Measurements from ENCODE around the gene VDAC1.
"Not testable (repeated sequence)": the region's sequence is repeated elsewhere in the genome, so short reads cannot be mapped to it uniquely, and the experiment has no call there.

The VDAC1 gene, protein sequence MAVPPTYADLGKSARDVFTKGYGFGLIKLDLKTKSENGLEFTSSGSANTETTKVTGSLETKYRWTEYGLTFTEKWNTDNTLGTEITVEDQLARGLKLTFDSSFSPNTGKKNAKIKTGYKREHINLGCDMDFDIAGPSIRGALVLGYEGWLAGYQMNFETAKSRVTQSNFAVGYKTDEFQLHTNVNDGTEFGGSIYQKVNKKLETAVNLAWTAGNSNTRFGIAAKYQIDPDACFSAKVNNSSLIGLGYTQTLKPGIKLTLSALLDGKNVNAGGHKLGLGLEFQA

DNA sequence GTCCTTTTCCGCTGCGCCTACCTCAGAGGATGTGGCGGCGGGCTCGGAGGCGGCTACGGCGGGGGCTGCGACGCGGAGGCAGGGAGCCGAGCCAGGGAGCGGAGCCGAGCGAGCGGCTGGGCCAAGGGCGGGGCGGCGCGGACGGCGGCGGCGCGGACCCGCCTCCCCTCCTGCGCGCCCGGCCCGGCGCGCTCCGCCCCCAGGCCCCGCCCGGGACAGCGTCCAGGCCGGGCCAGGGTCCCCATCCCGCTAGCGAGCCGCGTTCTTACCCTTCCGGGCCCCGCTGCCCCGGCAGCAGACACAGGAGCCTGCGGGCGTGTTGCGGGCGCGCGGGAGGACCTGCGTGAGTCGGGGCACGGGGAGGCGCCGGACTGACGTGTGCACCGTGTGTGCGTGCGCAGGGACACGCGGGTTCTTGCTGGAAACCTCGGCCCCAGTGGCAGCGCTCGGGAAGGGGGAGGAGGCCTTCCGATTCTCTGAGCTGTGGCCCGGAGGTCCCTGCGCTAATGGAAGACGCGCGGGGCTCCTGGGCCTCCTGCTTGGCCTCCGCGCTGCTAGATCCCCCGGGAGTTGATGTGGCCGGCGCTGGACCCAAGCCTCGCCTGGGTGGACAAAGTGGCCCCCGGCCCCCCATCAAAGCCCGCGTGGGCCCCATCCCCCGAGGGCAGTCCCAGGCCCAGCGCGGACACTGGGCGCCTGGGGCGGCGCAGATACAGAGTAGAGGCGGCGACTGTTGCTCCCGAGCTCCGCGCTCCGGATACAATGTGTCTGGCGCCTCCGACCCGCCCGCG is at the start of gene VDAC1:
Gene VDAC1 (minus strand): TSS at position 350 of the 791 bp plus-strand sequence. CDS start 11,963 bp downstream, outside the sequence.
- DNase-seq: peak; percentile 26

DNA sequence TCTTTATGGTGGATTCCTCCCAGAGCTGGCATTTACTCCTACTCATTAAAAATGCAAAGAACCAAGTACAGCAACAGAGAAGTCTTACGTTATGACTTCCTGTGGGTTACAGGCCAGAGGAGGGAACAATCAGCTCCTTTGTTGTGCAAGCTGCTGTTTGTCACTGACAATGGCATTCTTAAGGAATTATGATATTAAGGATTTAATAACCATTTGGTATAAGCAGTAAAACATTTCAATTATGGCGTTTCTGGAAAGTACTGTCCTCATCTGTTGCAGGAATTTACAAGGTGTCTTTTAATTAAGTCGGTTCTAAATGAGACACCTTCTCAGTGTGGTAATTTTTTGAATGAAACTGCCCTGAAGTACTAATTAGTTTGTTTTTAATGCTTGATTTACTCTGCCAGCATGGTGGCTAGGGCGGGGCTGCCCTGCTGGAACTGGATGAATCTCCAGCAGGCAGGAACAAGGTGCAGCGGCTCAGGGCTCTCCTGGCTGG is 49.1 kb upstream of the VDAC1 start:
- DNase-seq: no peak

DNA sequence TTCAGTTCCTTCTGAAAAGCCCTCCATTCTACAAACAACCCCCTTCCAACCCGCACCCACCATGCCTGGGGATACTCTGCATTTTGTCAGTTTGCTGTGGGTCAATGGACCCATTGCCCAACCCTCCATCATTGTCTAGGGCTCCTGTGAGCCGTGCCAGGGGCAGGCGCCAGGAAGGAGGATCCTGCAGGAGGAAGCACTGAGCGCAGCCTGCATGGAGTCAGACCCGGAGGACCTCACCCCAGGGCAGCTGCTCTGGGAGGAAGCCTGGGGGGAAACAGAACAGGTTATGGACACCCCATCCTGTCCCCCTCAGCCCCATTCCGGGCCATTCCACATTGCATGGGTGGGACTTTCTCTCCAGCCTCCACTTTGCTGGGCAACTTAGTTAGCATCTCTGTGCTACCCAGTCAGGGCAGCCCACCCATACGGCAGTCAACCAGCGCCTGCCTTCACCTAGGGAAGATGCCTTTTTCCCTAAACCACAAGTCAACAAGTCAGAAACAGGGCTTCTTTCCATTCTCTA is 48.6 kb upstream of the VDAC1 start:
- DNase-seq: no peak

DNA sequence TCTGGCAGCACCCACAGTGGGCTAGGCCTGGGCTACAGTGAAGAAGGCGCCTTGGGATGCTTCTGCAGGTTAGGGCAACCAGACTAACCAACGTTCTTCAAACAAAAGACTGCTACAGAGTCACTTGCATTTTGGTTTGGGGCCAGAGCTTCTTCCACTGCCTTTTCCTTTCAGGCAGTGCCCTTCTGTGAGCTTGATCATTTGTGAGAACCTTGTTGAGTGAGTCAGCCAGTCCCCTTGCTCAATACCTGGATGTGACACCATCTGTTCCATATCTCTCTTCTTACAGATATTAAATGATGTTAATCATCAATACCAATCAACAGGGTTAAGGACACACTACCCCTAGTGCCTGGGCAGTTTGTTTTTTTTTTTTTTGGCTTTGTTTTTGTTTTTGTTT is 46.5 kb upstream of the VDAC1 start:
- no peak for DNase-seq

DNA sequence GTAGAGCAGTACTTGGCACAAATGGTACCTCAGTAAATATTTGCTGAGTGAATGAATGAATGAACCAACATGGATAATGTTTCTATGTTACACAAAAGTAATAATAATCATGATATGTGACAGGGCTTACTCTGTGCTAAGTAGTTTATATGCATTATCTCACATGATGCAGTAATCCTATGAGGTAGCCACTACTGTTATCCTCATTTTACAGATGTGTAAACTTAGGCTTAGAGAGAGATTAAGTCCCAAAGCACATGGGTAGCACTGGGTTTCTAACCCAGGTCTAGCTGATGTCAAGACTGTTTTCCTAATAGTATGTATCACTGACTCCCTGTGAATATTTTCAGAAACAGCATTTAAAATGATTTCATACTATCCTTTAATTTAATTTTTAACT is 44.1 kb upstream of the VDAC1 start:
- no peak for DNase-seq

DNA sequence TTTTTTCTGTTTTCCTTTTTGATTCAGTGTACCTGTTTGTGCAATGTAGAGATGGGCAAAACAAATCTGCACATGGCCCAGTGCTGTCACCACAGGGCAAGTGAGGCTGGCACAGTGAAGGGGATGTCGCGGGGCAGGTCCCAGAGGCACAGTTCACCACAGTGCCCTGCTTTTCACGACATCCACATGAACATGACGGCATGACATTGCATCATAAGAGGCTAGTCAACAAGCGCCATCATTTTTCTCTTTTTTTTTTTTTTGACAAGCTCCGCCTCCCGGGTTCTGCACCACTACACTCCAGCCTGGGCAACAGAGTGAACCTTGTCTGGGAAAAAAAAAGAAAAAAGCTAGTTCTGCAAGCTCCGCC is 42.9 kb upstream of the VDAC1 start:
- no peak for DNase-seq

DNA sequence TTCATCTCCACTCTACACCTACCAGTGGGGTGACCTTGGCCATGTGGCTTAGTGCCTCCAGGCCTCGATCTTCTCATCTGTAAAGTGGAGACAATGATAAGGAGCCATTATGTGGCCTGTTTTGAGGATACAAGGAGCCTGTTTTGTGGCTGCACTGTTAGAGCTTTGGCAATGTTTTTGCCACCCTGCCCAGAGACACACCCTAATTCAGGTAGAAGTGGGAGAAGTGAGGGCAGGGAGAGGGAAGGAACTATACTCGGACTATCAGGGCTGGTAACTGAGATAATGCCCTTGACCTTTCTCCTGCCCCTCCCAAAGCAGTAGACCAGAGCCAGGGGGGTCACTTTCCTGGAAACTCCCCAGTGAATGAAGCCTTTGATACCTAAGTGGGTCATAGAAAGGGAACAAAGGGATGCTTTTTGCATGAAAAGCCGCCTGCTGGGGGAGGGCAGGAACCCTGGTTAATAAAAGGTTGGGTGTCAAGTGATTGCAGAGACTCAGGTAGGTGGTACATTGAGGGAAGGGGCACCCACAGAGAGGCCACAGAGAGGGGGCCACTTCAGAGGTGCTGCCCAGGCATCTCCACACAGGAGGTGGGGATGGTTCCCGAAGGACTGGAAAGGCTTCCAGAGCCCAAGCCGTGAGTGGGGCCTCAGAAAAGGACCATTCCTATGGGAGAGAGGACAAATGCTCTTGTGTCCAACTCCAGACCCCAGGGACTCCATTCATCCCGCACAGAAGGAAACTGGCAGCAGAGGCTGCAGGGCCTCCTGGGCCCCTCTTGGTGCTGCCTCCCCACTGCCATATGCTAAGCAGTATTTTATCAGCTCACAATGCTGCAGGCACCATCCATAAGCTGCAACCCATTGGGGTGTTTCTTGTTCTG is 42.3 kb upstream of the VDAC1 start:
- no peak for DNase-seq

DNA sequence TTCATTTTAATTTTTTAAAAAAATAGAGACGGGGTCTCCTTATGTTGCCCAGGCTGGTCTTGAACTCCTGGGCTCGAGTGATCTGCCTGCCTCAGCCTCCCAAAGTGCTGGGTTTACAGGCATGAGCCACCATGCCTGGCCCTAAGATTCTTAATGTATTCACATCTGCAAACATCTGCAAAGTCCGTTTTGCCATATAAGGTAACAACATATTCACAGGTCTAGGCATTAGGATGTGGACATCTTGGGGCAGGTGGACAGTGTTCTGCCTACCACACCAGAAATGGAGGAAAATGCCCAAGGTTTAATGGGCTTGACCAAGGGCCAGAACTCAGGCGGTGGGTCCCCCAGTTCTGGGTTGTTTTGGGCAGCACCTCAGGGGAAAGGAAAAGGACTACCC is 41.6 kb upstream of the VDAC1 start:
- no peak for DNase-seq

DNA sequence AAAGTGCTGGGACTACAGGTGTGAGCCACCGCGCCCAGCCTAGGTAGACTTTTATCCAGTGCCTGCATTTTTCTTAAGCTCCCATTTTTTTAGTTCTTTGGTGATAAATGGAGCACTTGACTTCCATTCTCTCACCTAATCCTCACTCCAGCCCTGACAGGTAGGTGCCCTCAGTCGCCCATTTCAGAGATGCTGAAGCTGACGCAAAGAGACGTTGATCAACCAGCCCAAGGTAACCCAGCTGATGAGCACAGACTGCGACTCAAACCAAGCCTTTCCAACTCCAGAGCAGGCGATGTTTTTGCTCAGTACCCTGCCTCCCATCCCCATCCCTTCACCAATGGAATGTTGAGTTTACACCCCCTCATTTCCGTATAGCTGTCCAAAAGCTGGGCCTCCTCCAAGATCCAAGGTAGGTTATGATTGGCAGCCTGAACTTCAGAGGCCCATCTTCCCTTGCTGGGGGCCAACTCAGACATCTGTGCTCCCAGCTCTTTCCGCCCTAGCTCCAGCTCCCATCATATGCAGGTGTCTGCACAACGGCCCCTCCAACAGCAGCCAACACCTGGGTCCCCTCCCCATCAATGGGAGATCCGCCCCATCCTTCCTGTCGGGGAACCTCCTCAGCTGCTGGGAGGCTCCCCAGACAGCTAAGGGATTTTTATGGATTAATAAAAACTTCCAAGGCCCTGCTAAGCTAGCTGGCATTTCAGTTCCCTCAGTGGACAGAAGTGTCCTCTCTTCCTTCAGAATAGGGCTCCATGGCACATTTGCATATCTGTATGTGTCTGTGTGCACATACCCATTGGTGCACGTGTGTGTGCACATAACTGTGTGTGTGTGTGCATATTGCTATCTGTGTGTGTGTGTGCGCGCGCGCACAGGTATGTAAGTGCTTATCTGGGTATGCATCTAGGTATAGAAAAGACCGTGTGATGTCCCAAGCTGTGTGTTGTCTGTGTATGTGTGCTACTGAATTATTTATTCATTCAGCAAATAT is 39.3 kb upstream of the VDAC1 start:
- DNase-seq: no peak

DNA sequence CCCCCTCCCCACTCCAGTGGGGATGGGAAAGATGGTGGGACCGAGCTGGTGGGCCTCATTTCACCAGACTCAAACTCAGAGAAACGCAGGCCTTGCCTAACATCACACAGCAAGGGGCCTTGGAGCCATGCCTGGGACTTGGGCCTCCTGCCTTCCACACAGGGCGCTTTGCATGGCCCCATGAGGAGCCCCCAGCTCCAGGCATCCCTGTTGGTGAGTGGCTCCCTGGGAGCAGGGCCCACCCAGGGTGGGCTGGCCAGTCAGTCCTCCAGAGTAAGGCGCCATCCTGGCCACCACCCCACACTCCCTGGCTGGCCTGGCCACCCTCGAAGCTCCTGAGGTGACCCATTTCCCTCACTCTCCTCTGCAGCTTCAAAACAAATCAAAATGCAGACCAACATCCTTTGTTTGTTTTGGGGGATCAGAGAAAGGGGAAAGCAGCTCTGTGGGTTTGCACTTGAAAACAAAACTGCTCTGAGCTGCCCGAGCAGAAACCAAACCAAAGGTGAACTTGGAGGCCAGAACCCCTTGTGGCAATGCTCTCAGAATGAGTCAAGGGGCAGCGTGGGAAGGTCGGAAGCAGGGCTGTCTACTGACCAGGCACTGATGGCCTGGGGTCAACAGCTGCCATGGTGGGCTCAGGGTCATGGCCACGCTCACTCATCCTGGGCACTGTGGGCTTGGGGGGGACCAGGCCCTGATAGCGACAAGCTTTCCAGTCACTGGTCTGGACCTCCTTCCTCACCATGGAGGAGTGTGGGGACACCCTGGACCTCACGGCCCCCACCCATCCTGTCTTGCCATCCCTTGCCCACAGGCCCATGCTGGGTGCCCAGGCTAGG is 37.0 kb upstream of the VDAC1 start:
- no peak for DNase-seq

DNA sequence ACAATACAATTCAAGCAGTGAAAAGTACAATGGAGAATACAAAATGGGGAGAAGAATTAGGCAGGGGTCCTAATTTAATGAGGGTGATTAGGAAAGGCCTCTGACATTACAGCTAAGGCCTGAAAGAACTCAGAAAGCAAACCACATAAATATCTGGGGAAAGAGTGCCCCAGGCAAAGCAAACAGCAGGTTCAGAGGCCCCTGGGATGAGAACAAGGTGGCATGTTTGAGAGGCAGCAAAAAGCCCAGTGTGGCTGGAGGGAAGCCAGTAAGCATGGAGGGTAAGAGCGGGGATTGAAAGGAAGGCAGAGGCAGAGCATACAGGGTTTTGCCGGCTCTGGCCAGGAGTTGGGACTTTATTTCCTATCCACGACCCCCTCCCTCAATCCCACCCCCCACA is 33.4 kb upstream of the VDAC1 start:
- DNase-seq: no peak

DNA sequence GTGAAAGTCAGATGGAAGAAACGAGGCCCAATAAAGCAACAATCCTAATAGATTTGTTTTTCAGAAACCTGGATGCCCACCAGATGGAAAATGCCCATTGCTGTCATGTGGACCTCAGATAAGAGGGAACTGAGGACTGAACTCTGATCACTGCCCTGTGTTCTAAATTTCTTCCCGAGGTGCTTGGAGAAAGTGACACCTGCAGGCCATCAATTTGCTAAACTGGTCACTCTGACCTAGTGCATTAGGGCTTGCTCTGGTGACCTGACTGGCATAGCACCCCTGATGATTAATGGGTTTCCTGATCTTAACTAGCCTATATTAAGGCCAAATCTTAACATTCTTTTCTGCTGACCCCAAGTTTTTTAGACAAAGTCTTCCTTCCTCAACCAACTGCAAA is 32.4 kb upstream of the VDAC1 start:
- DNase-seq: no peak

DNA sequence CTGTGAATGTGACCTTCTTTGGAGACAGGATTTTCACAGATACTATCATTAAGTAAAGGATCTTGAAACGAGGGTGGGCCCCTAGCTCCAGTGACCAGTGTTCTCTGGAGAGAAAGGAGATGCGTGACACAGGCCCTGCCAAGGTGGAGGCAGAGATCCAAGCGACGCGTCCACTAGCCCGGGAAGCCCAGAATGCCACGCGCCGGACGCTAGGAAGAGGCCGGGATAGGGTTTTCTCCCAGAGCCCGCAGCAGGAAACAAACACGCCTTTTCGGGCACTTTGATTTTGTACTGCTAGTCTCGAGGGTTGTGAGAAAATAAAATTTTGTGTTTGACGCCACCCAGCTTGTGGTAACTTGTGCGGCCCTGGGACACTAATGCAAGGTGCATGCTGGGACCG is 29.6 kb upstream of the VDAC1 start:
- no peak for DNase-seq

DNA sequence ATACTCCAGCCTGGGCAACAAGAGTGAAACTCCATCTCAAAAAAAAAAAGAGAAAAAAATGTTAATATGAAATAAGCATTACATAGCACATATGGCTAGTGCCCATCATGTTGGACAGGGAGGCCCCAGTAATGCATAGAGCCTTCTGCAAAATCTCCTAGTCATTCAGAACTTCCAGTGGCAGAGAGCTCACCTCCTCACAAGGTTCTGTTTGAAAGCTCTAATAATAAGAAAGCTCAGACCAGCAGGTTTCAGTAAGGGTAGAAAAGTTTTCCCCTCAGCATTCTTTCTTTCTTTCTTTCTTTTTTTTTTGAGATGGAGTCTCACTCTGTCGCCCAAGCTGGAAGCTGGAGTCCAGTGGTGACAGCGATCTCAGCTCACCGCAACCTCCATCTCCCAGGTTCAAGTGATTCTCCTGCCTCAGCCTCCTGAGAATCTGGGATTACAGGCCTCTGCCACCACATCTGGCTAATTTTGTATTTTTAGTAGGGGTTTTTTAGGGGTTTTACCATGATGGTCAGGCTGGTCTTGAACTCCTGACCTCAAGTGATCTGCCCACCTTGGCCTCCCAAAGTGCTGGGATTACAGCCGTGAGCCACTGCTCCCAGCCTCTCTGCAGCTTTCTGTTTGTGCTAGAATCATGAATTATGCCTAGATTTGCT is 25.7 kb upstream of the VDAC1 start:
- DNase-seq: not testable (repeated sequence)

DNA sequence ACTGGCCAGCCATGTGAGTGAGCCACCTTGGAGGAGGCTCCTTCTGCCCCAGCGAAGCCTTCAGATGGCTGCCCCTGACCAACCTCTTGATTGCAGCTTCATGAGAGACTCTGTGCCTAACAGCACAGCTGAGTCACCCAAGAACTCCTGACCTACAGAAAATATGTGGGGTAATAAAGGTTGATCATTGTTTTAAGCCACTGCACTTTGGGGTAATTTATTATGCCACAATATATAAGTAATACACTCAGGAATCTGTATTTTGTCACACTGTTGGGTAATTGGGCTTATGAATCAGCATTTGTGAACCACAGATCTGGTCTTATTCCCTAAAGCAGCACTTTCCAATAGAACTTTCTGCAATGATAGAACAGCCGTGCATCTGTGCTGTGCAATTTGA is 24.4 kb upstream of the VDAC1 start:
- no peak for DNase-seq

DNA sequence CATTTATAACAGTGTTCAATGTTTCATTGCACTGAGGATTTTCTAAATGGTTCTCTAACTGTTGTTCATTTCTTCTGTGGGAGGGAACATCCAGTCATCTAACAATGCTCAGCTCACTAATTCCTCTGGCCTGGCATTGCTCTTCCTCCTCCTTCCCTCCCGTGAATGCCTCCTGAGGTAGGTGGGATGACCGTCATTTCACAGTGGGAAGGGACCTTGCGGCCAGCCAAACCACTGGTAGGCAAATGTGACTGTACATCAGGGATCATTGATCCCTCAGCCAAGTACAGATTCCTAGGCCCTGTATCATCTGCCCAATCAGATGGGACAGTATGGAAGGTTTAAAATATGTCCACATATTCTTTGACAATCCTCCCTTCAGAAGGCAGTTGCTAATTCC is 23.7 kb upstream of the VDAC1 start:
- DNase-seq: no peak

DNA sequence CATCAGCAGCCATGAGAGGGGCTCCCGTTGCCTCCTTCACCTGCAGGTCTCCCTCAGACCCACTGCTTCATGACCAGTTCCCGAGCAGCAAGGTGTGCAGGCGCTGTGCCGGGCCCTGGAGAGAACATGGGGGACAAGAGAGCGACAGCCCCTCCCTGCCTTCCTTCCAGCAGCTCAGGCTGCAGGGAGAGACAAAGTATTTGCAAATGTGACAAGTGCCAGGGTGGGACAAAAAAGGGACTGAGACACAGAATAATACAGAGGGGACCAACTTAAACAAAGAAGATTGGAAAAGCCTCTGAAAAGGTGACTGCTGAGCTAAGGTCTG is 22.5 kb upstream of the VDAC1 start:
- no peak for DNase-seq

DNA sequence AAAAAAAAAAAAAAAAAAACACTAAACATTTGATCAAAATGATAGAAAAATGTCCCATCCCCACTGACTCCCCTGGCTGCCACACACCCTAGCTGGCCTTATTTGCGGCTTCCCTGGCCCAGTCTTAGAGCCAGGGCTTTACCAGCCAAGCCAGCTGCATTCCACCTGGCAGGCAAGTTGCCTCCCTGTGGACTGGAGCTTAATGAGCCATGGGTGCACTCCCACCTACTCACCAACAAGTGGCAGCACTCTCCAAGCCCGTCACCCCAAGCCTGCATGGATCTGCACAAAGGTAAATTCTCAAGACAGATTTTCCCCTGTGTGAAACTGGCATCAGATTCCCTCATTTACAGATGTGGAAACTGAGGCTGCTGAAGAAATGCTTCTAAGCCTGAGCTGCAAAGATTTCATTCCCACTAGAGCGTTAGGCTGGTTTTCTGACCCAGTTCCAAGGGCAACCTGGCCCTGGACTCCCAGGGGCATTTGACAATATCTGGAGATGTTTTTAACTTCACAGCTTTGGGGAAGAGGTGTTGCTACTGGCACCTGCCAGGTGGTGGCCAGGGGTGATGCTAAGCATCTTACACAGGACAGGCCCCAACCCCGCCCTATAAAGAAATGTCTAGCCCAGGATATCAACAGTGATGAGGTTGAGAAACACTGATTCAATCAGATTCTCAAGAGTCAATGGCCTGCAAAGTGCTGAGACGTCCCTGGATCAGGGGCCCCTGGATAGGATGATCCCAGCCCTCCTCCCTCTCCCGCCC is 21.9 kb upstream of the VDAC1 start:
- peak; percentile 5 for DNase-seq

DNA sequence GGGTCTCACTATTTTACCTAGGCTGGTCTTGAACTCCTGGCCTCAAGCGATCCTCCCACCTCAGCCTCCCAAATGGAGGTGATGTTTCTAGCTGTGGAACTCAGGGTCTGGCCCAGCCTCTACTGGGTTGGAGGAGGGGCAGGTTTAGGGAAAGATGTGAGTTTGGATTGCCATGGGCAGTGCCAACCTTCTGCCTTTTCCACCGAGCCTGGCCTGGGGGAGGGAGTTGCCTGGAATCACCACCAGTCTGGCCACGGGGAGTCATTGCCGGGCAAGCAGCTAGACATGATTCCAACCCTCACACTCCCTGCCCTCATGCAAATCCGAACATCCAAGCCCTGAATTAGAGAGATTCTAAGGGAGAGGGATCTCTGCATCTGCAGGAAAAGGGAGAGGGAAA is 21.0 kb upstream of the VDAC1 start:
- DNase-seq: no peak

DNA sequence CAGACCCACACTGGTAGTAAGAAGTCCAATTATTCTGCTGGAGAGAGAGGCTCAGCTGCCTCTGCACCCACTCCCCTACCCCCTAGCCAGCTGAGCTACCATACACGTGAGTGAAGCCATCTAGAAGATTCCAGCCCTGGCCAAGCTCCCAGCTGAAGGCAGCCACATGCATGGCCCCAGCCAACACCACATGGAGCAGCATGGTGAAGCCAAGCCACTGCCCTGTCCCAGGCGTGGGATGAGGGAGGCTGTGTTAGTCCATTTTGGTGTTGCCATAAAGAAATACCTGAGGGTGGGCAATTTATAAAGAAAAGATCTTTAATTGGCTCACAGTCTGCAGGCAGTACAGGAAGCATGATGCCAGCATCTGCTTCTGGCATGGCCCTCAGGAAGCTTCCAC is 20.0 kb upstream of the VDAC1 start:
- no peak for DNase-seq
